CD4-positive, alpha-beta T cell (primary cell): ENCODE results near the gene QSOX1. TPM values are rescaled to one million over a fixed set of nuclear protein-coding genes. Genes with fewer than 3 reads are reported as not detected.
A peak's percentile ranks its signal among the peaks of the same experiment; 100 is the strongest.

Source experiments
- ATAC-seq: fragments of 200-7000 bp; cut with Tn5 transposase; one replicate; pipeline ENCODE4 v1.10.0; 2022; ENCODE audit warnings: mild to moderate bottlenecking; ENCODE audit not compliant: poor library complexity
- CTCF ChIA-PET: fragments of 350-600 bp; sonication (Branson Sonifier 250); formaldehyde crosslinking; loops from one replicate; lab custom pipeline; 2021; ENCODE audit warnings: antibody characterized with exemption, inconsistent platforms; lab: Charles Lee
- POLR2A ChIA-PET: fragments of 350-600 bp; sonication (Branson Sonifier 250); formaldehyde crosslinking; loops from one replicate; lab custom pipeline; 2021; ENCODE audit warnings: antibody characterized with exemption, inconsistent platforms; lab: Charles Lee
- DNase-seq, 14 experiments: peaks; one replicate each; pipeline ENCODE4 v3.0.0-alpha.2; 2013 to 2020; ENCODE audit warnings: mixed read lengths in 2 of 14
- H3K27ac ChIP-seq, 2 donors: one replicate each; pipeline versions ENCODE4 v1.5.1 to v1.7.0; 2013; ENCODE audit warnings: low read length in 2 of 2, low read depth in 1 of 2, mild to moderate bottlenecking in 1 of 2
- H3K27me3 ChIP-seq, 2 experiments: 1 replicate in 1 of 2; 2 replicates in 1 of 2; pipeline versions ENCODE4 v1.6.1 to v1.7.0; 2013; ENCODE audit warnings: low read length in 2 of 2, control low read depth in 1 of 2, mild to moderate bottlenecking in 1 of 2, moderate library complexity in 1 of 2; ENCODE audit not compliant: insufficient read depth in 2 of 2, control insufficient read depth in 1 of 2
- H3K36me3 ChIP-seq: one replicate; pipeline ENCODE4 v1.6.1; 2013; ENCODE audit warnings: low read length, control low read depth; ENCODE audit not compliant: insufficient read depth
- H3K4me1 ChIP-seq: one replicate; pipeline ENCODE4 v1.6.1; 2013; ENCODE audit warnings: low read length, control low read depth; ENCODE audit not compliant: insufficient read depth
- H3K4me3 ChIP-seq: one replicate; pipeline ENCODE4 v1.5.1; 2013; ENCODE audit warnings: mild to moderate bottlenecking, low read length, moderate library complexity
- H3K9me3 ChIP-seq, 2 experiments: 1 replicate in 1 of 2; 2 replicates in 1 of 2; pipeline versions ENCODE4 v1.6.1 to v1.7.0; 2013; ENCODE audit warnings: low read length in 2 of 2, mild to moderate bottlenecking in 2 of 2, control low read depth in 1 of 2, moderate library complexity in 1 of 2; ENCODE audit not compliant: control insufficient read depth in 1 of 2, insufficient read depth in 1 of 2
- H3K27ac Mint-ChIP-seq: one replicate; pipeline ENCODE4 v1.8.0; 2020; ENCODE audit warnings: mixed read lengths
- H3K27me3 Mint-ChIP-seq: one replicate; pipeline ENCODE4 v1.8.0; 2021; ENCODE audit warnings: mixed read lengths
- H3K36me3 Mint-ChIP-seq: one replicate; pipeline ENCODE4 v1.8.0; 2021; ENCODE audit warnings: low read depth, mixed read lengths
- H3K4me1 Mint-ChIP-seq: one replicate; pipeline ENCODE4 v1.8.0; 2021; ENCODE audit warnings: low read depth, mixed read lengths
- H3K4me3 Mint-ChIP-seq: one replicate; pipeline ENCODE4 v1.8.0; 2020; ENCODE audit warnings: mild to moderate bottlenecking, mixed read lengths
- H3K9me3 Mint-ChIP-seq: one replicate; pipeline ENCODE4 v1.8.0; 2020; ENCODE audit warnings: mixed read lengths
- CTCF ChIP-seq: fragments of 200-600 bp; IDR thresholded peaks from one replicate; pipeline ENCODE4 v1.8.0; 2022; ENCODE audit warnings: antibody characterized with exemption, mild to moderate bottlenecking
- intact Hi-C, 2 experiments: fragments of 100-400 bp; cut with DNase I in 1 of 2; cut with micrococcal nuclease in 1 of 2; formaldehyde crosslinking; loops; one replicate each; pipeline versions ENCODE4 v1.15.1 to v1.9.0; 2023 to 2025; cut with DNase I, micrococcal nuclease
- total RNA-seq, 174 experiments: library from RNA in 2 of 174; stranded (reverse) in 2 of 174; gene quantifications; one replicate each; pipeline ENCODE4 v1.2.3 and lab custom pipeline; 2021 to 2026

Gene QSOX1
- total RNA-seq, 2 experiments from 2014 or later: 13.7 to 14.3 TPM

- no peak overlapping the region for H3K27ac Mint-ChIP-seq
- H3K27ac ChIP-seq: no peak overlapping the region
Measured at GRCh38 chr1:180176965-180177364, 22.3 kb downstream of the QSOX1 start.

GRCh38 chr1:180177931-180178330 lies 23.3 kb downstream of the QSOX1 start:
- TF ChIP-seq CTCF: no peak
- intact Hi-C loops: loop anchor here (1.0 to 5.0 kb wide), 7 partner anchors 66 to 472 kb away; no protein-coding TSS in a partner anchor
- H3K4me3 ChIP-seq: no peak overlapping the region
- Mint-ChIP-seq H3K36me3 (peaks cover 11% of the 10 kb centered on the region), H3K9me3 (no peaks in the 10 kb centered on the region), H3K4me1 (no peaks in the 10 kb centered on the region), H3K4me3 (no peak overlapping the region), H3K27ac (no peak overlapping the region), H3K27me3 (no peaks in the 10 kb centered on the region)
- no peaks in the 10 kb centered on the region for H3K4me1 ChIP-seq
- H3K9me3 ChIP-seq: no peaks in the 10 kb centered on the region
- no peak for ATAC-seq
- no peaks in the 10 kb centered on the region for H3K27me3 ChIP-seq
- H3K27ac ChIP-seq: no peak overlapping the region
- H3K36me3 ChIP-seq: no peaks in the 10 kb centered on the region
- no peak for DNase-seq
- CTCF ChIA-PET: interaction anchor here (2.6 kb wide), 1 partner anchor 9 kb away, joined by 17 read pairs; no protein-coding TSS in a partner anchor
- POLR2A ChIA-PET: no interaction called here

More at GRCh38 chr1:180176965-180177364, 22.3 kb downstream of the QSOX1 start:
- H3K27me3 ChIP-seq: no peaks in the 10 kb centered on the region
- Mint-ChIP-seq H3K4me3 (no peak overlapping the region), H3K27me3 (no peaks in the 10 kb centered on the region), H3K36me3 (peaks cover 6% of the 10 kb centered on the region), H3K4me1 (no peaks in the 10 kb centered on the region), H3K9me3 (no peaks in the 10 kb centered on the region)
- no peaks in the 10 kb centered on the region for H3K4me1 ChIP-seq
- H3K4me3 ChIP-seq: no peak overlapping the region
- ChIA-PET POLR2A (no interaction called here), CTCF (no interaction called here)
- H3K9me3 ChIP-seq: no peaks in the 10 kb centered on the region
- DNase-seq (no peak), ATAC-seq (no peak)
- no peak for TF ChIP-seq CTCF
- intact Hi-C loops: loop anchor here (5.0 kb wide), 4 partner anchors 65 to 370 kb away; no protein-coding TSS in a partner anchor
- no peaks in the 10 kb centered on the region for H3K36me3 ChIP-seq

GRCh38 chr1:180178511-180179161 lies 24.0 kb downstream of the QSOX1 start:
- Mint-ChIP-seq H3K9me3 (no peaks in the 10 kb centered on the region), H3K4me1 (no peaks in the 10 kb centered on the region), H3K27me3 (no peaks in the 10 kb centered on the region), H3K27ac (no peak overlapping the region), H3K36me3 (peaks cover 17% of the 10 kb centered on the region), H3K4me3 (no peak overlapping the region)
- ChIA-PET POLR2A (interaction anchor here (0.5 to 1.1 kb wide), 2 partner anchors 299 to 369 kb away, joined by 3 to 4 read pairs; no protein-coding TSS in a partner anchor), CTCF (interaction anchor here (0.5 to 2.6 kb wide), 14 partner anchors 9 to 472 kb away, joined by 3 to 17 read pairs (median 4); no protein-coding TSS in a partner anchor)
- Histone ChIP-seq H3K9me3 (no peaks in the 10 kb centered on the region), H3K36me3 (no peaks in the 10 kb centered on the region), H3K4me1 (no peaks in the 10 kb centered on the region), H3K4me3 (no peak overlapping the region), H3K27me3 (no peaks in the 10 kb centered on the region), H3K27ac (no peak overlapping the region)
- TF ChIP-seq CTCF: peak; percentile 98
- DNase-seq: peak; percentile 44 to 76 (median 61)
- peak; percentile 80 for ATAC-seq
- intact Hi-C loops: loop anchor here (1.0 to 5.0 kb wide), 7 partner anchors 66 to 472 kb away; no protein-coding TSS in a partner anchor
